Skin epidermis (tissue), 12 donors: ENCODE results near the gene COMT.
A peak's percentile ranks its signal among the peaks of the same experiment; 100 is the strongest.

Experiments used
- H3K27ac ChIP-seq, 21 experiments: fragments of 200-600 bp; sonication (generic) in 11 of 21; one replicate each; pipeline ENCODE4 v1.5.0; 2020; ENCODE audit warnings: mild to moderate bottlenecking in 3 of 21, inconsistent platforms in 2 of 21, moderate library complexity in 2 of 21
- H3K4me3 ChIP-seq, 7 experiments: fragments of 200-600 bp; sonication (generic) in 2 of 7; one replicate each; pipeline ENCODE4 v1.5.0; 2020; ENCODE audit warnings: inconsistent platforms in 2 of 7, mild to moderate bottlenecking in 2 of 7, moderate library complexity in 1 of 7

Gene COMT

DNA sequence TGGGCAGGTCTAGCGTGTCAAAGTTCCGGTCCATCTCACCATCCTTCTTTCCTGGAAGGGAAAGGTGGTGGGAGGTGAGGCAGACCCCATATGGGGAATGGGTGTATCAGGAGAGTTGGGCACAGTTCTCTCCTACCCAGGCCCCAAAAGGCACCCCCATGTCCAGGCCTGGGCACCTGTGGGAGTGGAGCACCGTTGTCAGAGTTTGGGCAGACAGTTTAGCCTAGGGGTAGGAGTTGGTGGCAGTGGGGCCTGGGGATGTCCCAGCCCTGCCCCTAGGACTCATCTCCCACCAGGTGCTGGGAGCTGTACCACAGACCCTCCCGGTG is 34.1 kb downstream of the COMT start:
- Histone ChIP-seq H3K4me3 (no peak overlapping the region), H3K27ac (peak overlapping the region in 1 of 21 experiments; percentile 2)

DNA sequence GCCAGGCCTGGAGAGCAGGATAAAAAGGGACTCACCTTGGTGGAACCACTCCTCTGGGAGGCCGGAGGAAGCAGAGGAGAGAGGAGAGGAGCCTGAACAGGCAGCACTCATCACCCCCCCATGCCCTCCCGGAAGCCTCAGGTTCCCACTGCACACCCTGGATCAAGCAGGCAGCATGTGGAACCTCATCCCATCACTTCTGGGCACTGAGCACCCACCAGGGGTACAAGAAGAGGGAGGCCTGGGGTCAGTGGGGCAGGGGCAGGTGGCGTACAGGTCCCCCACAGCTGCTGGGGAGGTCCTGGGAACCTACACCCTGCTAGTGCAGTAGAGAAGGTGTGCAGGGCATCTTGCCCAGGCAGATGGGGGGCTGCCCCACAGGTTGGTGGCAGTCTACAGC is 35.1 kb downstream of the COMT start:
- Histone ChIP-seq H3K27ac (no peak overlapping the region), H3K4me3 (no peak overlapping the region)

DNA sequence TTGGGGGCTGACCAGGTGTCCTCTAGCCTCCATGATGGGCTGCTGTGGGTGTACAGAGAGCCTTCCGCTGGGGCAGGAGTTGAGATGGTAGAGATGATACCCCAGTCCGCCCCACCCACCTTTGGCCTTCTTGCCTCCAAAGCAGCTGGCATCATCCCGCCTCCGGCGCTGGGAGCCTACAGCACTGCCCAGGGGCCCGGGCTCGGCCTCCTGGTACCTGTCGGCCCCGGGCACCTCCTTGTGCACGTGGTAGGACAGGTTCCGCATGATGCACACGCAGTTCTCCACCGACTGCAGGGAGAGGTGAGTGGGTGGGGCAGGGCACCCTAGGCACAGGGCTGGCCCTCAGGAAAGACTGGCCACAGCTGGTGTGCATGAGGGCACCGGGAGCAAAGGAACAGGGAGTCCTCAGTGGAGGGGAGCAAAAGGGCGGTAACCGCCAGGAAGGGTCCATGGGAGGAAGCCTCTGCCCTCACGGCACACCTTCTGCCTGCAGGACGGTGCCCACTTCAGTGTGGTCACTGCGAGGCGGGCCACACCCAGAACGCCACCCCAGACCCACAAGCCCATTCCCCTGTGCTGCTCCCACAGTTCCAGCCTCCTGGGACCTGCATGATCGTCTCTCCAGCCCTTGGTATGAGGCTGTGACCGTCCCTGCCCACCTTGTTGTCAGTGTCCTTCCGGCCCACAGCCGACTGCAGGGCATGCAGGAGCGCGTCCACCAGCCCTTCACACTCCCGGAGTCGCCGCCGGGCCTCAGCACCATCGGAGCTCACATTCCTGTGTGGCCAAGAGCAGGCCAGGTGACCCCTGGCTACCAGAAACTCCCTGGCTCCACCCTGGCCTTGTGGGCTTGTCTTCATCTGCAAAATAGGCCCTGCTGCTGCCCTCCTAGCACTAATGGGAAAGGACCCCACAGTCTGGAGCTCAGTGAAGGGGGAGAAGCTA is 36.0 kb downstream of the COMT start:
- Histone ChIP-seq H3K27ac (no peak overlapping the region), H3K4me3 (no peak overlapping the region)

DNA sequence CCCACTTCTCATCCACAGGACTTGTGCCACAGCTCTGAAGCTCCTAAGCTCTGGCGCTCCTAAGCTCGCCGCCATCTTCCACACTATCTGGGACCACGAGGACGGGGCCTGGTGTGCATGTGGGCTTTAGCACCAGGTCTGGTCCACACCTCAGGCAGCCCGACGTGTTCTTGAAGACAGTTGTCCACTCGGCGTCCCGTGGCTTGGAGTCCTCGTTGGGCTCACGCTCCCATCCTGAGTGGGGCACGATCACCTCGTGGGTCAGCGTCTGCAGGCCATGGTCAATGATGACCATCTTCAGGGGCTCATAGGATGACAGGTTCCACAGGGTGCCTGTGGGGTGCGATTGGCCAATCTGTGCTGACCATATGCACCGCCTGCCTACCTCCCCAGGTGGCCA is 37.2 kb downstream of the COMT start:
- Histone ChIP-seq H3K4me3 (no peak overlapping the region), H3K27ac (no peak overlapping the region)

DNA sequence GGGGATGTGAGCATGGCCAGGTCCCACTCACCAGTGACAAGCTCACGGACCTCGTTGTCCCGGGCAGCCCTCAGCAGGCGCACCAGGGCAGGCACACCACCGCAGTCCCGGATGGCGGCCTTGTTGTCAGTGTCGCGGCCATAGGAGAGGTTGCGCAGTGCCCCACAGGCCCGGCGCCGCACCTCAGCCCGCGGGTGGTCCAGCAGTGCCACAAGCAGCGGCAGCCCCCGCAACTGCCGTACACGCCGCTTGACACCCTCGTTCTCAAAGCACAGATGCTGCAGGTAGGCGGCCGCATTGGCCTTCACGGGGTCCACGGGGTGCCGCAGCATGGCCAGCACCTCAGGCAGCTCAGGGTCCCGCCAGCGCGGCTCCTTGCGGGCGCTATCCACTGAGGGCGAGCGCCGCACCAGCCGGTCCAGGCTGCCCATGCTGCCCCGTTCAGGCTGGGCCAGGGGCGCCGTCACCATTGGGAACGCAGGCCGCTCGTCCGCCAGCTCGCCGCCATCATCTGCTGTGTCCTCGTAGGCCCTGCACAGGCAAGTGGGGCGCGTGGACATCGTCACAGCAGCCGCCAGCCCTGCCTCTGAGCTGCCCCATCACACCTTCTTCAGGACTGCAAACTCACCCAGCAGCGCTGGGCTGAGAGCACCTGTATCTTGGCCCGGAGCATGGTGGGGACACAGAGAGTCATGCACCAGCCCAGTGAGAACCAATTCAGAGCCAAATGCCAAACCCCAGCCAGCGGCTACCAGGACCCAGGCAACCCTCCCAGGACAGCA is 38.3 kb downstream of the COMT start:
- Histone ChIP-seq H3K27ac (no peak overlapping the region), H3K4me3 (no peak overlapping the region)

DNA sequence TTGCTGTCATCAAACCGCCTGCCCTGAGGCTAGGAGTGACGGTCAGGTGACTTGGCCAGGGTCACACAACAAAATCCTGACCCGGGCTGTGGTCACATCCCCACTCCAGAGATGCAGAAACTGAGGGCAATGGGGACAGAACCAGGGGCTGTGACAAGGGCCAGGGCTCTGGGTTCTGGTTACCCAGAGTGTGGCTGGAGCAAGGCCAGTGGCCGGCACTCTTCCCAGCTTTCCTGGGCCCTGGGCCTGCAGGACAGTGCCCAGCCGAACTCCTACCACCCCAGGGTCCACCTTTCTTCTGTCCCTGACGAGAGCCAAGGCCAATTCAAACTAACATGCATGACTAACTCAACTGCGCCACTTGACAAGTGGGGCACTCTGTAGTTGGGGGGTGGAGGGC is 39.2 kb downstream of the COMT start:
- Histone ChIP-seq H3K4me3 (no peak overlapping the region), H3K27ac (no peak overlapping the region)

DNA sequence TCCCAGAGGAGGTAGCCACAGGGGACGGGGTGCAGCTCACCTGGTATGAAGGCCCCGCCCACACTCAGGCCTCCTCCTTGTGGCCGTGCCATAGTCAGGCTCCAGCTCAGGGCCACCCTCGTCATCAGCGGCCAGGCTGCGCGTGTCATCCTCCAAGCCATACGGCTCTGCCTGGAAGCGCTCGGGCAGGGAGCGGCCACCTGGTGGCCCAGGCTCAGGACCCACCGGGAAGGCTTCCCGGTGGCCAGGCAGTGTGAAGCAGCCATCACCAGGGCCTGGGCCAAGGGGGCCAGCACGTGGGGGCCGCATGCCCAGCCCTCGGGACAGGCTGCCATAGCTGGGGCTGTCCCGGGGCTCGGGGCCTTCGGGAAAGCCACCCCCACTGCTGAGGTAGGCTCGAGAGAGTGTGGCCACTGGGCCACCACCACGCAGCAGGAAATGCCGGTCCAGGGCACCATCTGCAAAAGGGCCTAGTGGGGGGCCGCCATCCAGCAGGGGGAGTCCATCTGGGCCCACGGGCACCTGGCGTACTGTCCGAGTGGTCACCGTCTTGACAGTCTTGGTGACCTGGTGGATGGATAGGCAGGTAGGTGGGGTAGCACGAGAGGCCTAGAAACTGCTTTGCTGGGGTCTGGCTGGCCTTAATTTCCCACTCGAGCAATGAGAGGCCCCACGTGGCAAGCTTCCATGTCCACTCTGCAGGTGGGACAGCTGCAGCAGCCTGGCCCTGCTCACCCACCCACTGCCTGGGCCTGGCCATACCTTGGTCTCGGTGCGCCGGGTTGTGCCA is 39.8 kb downstream of the COMT start:
- no peak overlapping the region for H3K27ac ChIP-seq
- no peak overlapping the region for H3K4me3 ChIP-seq

DNA sequence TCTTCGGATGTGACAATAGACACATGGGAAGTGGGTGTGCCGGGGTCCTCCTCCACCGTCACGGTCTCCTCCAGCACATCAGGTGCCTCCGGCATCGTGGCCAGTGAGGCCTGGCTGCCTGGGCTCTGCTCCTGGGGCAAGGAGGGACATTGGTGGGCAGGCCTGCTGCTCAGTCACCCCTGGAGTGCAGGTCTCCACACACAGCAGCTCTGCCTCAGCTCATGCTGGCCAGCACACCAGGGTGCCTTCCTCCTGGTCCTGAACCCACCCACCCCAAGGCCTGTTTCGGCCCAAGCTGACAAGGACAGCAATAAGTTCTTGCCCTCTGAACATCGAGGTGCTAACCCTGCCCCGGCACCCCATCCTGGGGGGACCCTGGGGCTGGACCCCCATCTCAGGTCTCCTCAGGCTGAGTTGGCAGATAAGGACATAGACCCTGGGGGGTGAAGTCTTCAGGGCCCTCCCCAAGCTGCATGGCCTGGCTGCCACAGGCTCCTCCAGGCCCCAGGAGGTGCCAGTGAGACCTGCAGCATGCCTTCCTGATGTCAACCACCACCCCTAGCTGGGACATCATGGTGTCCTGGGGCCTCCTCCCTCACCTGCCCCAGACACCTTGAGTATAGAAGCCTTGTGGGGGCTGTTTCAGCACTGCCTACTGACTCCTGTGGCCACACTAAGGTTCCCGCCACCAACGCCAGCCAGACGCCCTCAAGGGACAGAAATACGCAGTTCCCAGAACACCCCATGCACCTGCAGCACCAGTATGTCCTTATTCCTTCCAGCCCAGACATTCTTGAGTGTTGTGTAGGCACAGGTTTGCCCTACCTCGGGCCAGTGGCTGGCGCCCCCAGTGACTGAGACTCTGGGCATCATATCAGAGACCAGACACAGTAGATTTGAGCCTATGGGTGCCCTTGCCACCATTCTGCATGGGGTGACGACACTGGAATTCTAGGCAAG is 40.7 kb downstream of the COMT start:
- Histone ChIP-seq H3K4me3 (no peak overlapping the region), H3K27ac (no peak overlapping the region)

DNA sequence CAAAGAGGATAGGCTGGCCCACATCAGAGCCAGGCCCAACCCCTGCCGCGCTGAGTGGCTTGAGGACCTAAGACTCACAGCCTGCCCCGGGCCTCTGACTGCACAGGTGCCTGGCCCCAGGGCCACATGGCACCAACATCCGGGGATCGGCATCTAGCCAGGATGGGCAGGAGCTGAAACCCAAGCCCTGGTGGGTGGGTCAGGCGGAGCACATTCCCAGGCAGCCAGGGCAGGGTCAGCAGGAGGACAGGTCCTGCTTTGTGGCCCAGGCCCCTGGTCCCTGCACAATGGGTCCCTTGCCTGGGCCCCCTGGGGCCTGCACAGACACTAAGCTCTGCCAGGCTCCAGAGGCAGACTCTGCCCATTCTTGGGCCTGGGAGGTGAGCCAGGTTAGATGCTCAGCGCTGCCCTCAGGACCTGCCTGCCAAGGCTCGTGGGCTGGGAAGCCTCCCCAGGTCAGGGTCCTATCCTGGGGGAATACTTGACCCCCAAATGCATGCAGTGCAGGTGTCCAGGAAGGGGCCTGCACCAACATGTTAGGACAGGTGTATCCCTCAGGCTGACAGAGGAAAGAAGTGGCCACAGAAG is 41.5 kb downstream of the COMT start:
- Histone ChIP-seq H3K4me3 (no peak overlapping the region), H3K27ac (peak overlapping the region in 1 of 21 experiments; percentile 49)

DNA sequence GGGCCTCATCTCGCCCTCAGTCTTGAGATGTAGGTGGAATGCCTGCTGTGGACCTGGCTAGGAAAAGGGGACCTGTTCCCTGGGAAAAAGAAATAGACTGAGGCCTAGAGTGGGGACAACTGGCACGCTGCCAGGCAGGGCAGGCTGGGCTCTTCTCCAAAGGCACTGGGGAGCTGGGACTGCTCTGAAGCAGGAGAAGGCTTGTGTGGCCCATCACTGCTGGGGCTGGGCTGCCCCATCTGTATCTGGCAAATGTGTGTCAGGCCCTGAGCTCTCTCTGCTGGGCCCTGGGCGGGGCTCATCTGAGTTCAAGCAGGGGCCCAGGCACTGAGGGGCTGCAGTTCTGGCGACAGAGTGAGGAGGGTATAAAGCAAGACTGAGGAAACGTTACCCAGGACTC is 42.2 kb downstream of the COMT start:
- peak overlapping the region in 3 of 21 experiments; percentile 4 to 36 (median 18) for H3K27ac ChIP-seq
- H3K4me3 ChIP-seq, result no peak overlapping the region

DNA sequence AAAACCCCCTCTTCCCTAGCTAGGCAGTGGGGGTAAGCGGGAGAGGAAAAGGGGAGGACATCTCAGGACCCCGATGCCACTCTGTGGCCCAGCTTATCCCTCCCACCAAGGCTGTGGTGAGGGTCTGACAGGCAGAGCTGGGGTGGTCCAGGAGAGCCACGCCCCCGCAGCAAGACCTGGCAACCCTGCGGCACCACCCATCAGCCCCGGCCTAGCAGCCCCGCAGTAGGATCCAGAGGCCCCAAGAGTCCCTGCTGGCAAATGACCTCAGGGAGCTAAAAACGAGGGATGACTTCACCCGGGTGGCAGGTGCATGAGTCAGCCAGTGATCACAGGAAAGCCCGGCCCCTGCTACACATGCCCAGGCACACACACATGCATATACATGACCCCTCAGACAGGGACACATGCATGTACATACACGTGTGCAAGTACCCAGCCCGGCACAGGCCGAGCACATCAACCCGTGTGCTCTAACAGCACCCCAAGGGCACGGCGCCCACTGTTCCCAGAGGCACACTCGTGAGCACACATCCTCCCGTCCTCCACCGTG is 42.7 kb downstream of the COMT start:
- H3K4me3 ChIP-seq, result no peak overlapping the region
- peak overlapping the region in 4 of 21 experiments; percentile 4 to 47 (median 27) for H3K27ac ChIP-seq

DNA sequence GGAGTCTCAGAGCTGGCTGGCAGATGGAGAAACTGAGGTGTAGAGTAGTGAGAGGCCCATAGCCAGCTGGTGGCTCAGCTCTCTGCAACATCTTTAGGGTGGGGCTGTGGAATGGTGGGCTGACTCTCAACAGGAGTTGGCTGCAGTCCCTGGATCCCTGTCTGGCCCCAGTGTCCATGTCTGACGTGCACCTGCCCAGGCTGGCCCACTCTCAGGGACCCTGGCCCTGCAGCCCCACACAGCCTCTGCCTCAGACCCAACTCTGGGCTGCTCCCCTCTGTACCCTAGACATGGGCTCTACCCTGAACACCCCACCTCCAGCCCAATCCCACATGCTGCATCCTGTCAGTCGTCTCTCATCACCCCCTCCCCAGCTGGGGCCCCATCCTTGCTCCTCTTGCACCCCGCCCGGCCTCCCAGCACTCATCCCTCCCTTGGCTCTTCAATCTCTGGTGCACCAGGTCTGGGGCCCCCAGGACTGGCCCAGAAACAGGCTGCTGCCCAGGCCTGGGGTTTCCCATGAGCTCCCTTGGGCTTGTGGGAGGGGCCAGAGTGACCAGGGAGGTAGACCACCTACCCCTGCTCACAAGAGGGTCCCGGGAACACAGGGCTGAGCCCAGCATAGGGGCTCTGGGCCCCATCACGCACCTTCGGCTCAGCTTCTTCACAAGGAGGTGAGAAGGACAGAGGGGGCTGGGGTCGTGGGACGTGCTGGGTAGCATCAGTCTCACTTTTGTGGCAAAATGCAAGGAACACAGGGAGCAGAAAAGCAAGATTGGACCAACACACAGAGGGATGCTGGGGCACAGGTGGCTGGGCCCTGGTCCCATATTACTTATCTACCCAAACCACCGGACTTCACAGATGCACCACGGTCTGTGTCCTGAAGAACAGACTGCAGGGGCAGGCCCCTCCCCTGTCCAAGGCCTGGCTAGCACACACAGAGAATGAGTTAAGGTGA is 43.6 kb downstream of the COMT start:
- no peak overlapping the region for H3K4me3 ChIP-seq
- peak overlapping the region in 1 of 21 experiments; percentile 47 for H3K27ac ChIP-seq

DNA sequence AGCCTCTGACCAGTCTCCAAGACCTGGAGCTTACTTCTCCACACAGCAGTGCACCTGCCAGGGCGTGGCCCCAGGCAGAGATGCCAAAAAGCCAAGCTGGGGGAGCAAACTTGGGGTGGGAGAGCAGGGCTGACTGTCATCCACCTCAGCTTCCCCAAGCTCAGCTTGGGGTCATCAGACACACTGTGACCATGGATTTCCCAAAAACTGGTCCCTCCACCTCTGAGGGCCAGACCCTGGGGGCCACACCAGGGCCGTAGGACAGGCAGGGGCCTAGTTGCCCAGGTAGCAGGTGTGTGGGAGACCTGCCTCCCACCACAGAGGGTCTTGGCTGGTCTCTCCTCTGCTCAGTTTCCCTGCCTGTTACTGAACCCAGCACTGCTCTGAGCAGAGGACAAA is 44.4 kb downstream of the COMT start:
- Histone ChIP-seq H3K27ac (peak overlapping the region in 7 of 21 experiments; percentile 18 to 88 (median 70)), H3K4me3 (peak overlapping the region; percentile 54 to 71 (median 64))

DNA sequence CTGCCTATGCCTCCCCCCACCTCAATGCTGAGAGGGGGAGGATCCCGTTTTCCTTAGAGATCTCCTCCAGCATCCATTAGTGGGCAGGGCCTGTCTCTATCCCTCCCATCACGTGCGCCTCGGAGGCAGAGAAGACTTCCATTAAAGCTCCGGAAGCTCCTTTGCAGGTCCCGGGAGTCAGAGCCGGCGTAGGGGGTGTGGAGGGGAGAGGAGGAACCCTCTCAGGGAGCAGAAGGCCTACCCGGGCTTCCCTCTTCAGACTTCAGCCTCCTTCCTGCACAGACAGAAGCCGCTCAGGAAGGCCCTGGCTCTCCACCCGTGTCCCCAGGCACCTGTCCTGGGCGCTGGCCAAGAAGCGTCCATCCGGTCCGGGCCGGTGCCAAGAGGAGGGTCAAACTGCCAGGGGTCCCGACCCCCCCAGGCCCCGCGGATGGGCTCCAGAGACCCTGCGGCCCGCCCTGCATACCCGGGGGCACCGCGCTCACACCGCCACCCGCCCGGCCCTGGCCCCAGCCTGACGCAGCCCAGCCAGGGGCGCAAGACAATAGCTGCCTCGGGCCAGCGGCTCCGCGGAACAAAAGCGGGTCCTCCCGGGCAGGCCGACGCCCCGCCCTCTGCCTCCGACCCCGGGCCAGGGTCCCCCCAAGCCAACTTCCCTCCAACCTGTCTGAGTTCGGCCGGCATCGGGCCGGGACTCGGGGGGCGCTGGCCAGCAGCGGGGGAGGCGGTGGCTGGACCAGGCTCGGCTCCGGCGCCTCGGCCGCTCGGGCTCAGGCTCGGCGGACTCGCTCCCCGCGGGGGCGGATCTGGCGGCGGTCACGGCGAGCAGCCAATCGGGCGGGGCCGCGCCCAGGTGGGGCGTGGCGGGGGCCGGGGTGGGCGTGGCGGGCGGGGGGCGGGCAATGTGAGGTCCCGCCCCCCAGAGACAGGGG is 45.1 kb downstream of the COMT start:
- Histone ChIP-seq H3K4me3 (peak overlapping the region; percentile 54 to 71 (median 64)), H3K27ac (peak overlapping the region in 20 of 21 experiments; percentile 1 to 88 (median 70))

DNA sequence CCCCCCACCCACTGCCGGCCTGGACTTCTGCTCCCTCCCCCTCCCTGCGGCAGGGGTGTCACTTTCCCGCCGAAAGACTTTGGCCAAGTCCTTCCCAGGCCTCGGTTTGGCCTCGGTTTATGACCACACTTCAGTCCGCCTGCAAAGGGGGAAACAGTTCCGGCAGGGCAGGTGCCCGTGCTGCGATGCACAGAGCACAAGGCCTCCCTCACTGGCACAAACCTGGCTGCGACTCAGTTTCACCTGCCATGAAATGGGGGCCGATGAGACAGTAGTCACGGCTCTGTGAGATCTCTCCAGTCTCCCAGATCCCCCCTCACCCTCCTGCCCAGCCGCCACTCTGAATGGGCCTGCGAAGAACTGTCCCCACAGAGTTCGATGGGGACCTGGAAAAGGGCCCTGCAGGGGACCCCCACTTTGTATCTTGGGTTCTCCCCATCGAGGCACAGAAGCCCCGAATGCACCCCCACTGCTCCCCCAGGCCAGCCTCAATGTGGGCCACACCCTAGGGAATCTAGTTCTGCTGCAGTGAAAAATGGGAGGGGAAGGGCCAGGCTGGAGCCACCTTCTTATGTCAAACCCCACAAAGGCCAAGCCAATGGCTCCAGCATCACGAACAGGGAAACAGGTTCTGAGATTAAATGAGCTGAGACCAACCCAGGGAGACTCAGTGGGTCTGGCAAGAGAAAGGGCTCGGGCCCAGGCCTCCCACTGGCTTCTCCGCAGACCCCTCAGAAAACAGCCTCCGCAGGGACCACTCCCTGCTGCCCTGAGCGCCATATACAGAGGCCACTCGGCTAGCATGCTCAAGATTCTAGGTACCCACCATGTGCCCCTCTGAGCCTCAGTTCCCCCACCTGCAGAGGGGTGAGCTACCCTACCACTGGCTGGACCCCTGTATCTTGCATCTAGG is 46.1 kb downstream of the COMT start:
- Histone ChIP-seq H3K27ac (peak overlapping the region in 2 of 21 experiments; percentile 81 to 84), H3K4me3 (peak overlapping the region in 2 of 7 experiments; percentile 66 to 71)
